ENCODE measurements around the gene POLN. TPM values are rescaled to one million over a fixed set of nuclear protein-coding genes. Genes with fewer than 3 reads are reported as not detected.

Gene POLN
- total RNA-seq, 4 donors from 2014 or later, result 0.26 to 5.8 (median 5.5) TPM; not detected in 1

GRCh38 chr4:2266821-2267220 is 24.9 kb upstream of the POLN start:
- peaks cover 0 to 11% of the 10 kb centered on the region in 2 donors for H3K4me1 ChIP-seq
- no peak for TF ChIP-seq POLR2A (IDR thresholded peaks at IDR 0.05)
- no peak for TF ChIP-seq CTCF (IDR thresholded peaks at IDR 0.05)
- intact Hi-C loops (cut with DNase I; ENCODE audit: low total_unique reads), result loop anchor here (10.0 kb wide), 1 partner anchor 138 kb away; no protein-coding TSS in a partner anchor
- no peak overlapping the region for H3K4me3 ChIP-seq
- H3K27me3 ChIP-seq, result no peaks in the 10 kb centered on the region
- no peaks in the 10 kb centered on the region for H3K36me3 ChIP-seq
- DNase-seq, result no peak
- H3K9me3 ChIP-seq, result no peaks in the 10 kb centered on the region
- peak overlapping the region in 1 of 2 donors; percentile 64 for H3K27ac ChIP-seq

GRCh38 chr4:2266181-2266580 is 24.3 kb upstream of the POLN start:
- DNase-seq, result peak; percentile 54 to 77

GRCh38 chr4:2265113-2266110 is 23.5 kb upstream of the POLN start:
- no peaks in the 10 kb centered on the region for H3K36me3 ChIP-seq
- DNase-seq, result no peak
- no peaks in the 10 kb centered on the region for H3K27me3 ChIP-seq
- peak overlapping the region; percentile 31 to 64 for H3K27ac ChIP-seq
- peaks cover 0 to 15% of the 10 kb centered on the region in 2 donors for H3K4me1 ChIP-seq
- no peak overlapping the region for H3K4me3 ChIP-seq
- intact Hi-C loops (cut with DNase I; ENCODE audit: low total_unique reads), result loop anchor here (10.0 kb wide), 1 partner anchor 139 kb away; no protein-coding TSS in a partner anchor
- no peak for TF ChIP-seq POLR2A (IDR thresholded peaks at IDR 0.05)
- no peak for TF ChIP-seq CTCF (IDR thresholded peaks at IDR 0.05)
- H3K9me3 ChIP-seq, result no peaks in the 10 kb centered on the region

More at GRCh38 chr4:2266181-2266580, 24.3 kb upstream of the POLN start:
- intact Hi-C loops (cut with DNase I; ENCODE audit: low total_unique reads), result loop anchor here (10.0 kb wide), 1 partner anchor 139 kb away; no protein-coding TSS in a partner anchor
- no peak overlapping the region for H3K4me3 ChIP-seq
- H3K9me3 ChIP-seq, result no peaks in the 10 kb centered on the region
- H3K36me3 ChIP-seq, result no peaks in the 10 kb centered on the region
- no peak for TF ChIP-seq POLR2A (IDR thresholded peaks at IDR 0.05)
- no peak for TF ChIP-seq CTCF (IDR thresholded peaks at IDR 0.05)
- H3K27ac ChIP-seq, result peak overlapping the region; percentile 31 to 64
- H3K4me1 ChIP-seq, result peaks cover 0 to 11% of the 10 kb centered on the region in 2 donors
- no peaks in the 10 kb centered on the region for H3K27me3 ChIP-seq

- TF ChIP-seq POLR2A (IDR thresholded peaks at IDR 0.05) (no peak), CTCF (IDR thresholded peaks at IDR 0.05) (no peak)
- Histone ChIP-seq H3K27ac (no peak overlapping the region), H3K9me3 (no peaks in the 10 kb centered on the region), H3K4me3 (no peak overlapping the region), H3K4me1 (peaks cover 0 to 24% of the 10 kb centered on the region in 2 donors), H3K27me3 (no peaks in the 10 kb centered on the region), H3K36me3 (no peaks in the 10 kb centered on the region)
- intact Hi-C loops (cut with DNase I; ENCODE audit: low total_unique reads), result loop anchor here (10.0 kb wide), 1 partner anchor 140 kb away; no protein-coding TSS in a partner anchor
- no peak for DNase-seq
These were observed 22.6 kb upstream of the POLN start for GRCh38 chr4:2264481-2265041.

Measured in uterus (tissue), 4 donors.